Neural progenitor cell (in vitro differentiated cells): ENCODE data around the gene CMPK1. TPM values are rescaled to one million over a fixed set of nuclear protein-coding genes. Genes with fewer than 3 reads are reported as not detected.

ENCODE experiments used
- DNase-seq: peaks from one replicate; pipeline ENCODE4 v3.0.0-alpha.2; 2016; ENCODE audit warnings: low spot score
- H2AFZ ChIP-seq: fragments of 200-600 bp; sonication (generic); replicated peaks from 2 replicates; pipeline ENCODE4 v1.6.1; 2016; ENCODE audit warnings: antibody characterized with exemption
- H3F3A ChIP-seq: fragments of 200-600 bp; sonication (generic); 2 replicates; pipeline ENCODE4 v1.6.1; 2016; ENCODE audit warnings: antibody characterized with exemption, low read depth
- H3K27ac ChIP-seq: fragments of 200-600 bp; sonication (generic); 2 replicates; pipeline ENCODE4 v1.5.1; 2016; ENCODE audit warnings: mild to moderate bottlenecking
- H3K27me3 ChIP-seq: fragments of 200-600 bp; sonication (generic); 2 replicates; pipeline ENCODE4 v1.6.1; 2016; ENCODE audit warnings: mild to moderate bottlenecking, moderate library complexity
- H3K36me3 ChIP-seq: fragments of 200-600 bp; sonication (generic); 2 replicates; pipeline ENCODE4 v1.5.1; 2016
- H3K4me1 ChIP-seq: fragments of 200-600 bp; sonication (generic); 2 replicates; pipeline ENCODE4 v1.6.1; 2016; ENCODE audit warnings: mixed run types
- H3K4me2 ChIP-seq: fragments of 200-600 bp; sonication (generic); 2 replicates; pipeline ENCODE4 v1.6.1; 2016
- H3K4me3 ChIP-seq: fragments of 200-600 bp; sonication (generic); 2 replicates; pipeline ENCODE4 v1.5.1; 2016
- H3K79me2 ChIP-seq: fragments of 200-600 bp; sonication (generic); 2 replicates; pipeline ENCODE4 v1.6.1; 2016; ENCODE audit warnings: low read depth
- H3K9ac ChIP-seq: fragments of 200-600 bp; sonication (generic); 2 replicates; pipeline ENCODE4 v1.6.1; 2016
- H3K9me3 ChIP-seq: fragments of 200-600 bp; sonication (generic); 2 replicates; pipeline ENCODE4 v1.5.1; 2016; ENCODE audit warnings: low read depth
- H4K20me1 ChIP-seq: fragments of 200-600 bp; sonication (generic); 2 replicates; pipeline ENCODE4 v1.6.1; 2016; ENCODE audit warnings: low read depth
- H3K27ac Mint-ChIP-seq: 3 replicates; pipeline ENCODE4 v1.8.0; 2021; ENCODE audit warnings: mixed read lengths
- H3K27me3 Mint-ChIP-seq: 2 replicates; pipeline ENCODE4 v1.8.0; 2022; ENCODE audit warnings: low read depth, mild to moderate bottlenecking, inconsistent platforms, moderate library complexity, mixed read lengths; ENCODE audit not compliant: insufficient read depth
- H3K36me3 Mint-ChIP-seq: 3 replicates; pipeline ENCODE4 v1.8.0; 2021; ENCODE audit warnings: mixed read lengths
- H3K4me1 Mint-ChIP-seq: 3 replicates; pipeline ENCODE4 v1.8.0; 2021; ENCODE audit warnings: mixed read lengths
- H3K4me3 Mint-ChIP-seq: 3 replicates; pipeline ENCODE4 v1.8.0; 2021; ENCODE audit warnings: mild to moderate bottlenecking, moderate library complexity, mixed read lengths
- H3K9me3 Mint-ChIP-seq: 3 replicates; pipeline ENCODE4 v1.8.0; 2020; ENCODE audit warnings: mixed read lengths
- EZH2 ChIP-seq: fragments of 200-600 bp; sonication (generic); IDR thresholded peaks from 2 replicates; pipeline ENCODE4 v1.6.1; 2017; ENCODE audit warnings: antibody characterized with exemption, mild to moderate bottlenecking, moderate library complexity
- EZH2phosphoT487 ChIP-seq: fragments of 200-600 bp; sonication (generic); IDR thresholded peaks from 2 replicates; pipeline ENCODE4 v1.6.1; 2017; ENCODE audit warnings: antibody characterized with exemption
- total RNA-seq: library from RNA; depleted of rRNA; stranded (reverse); fragments of >200 nt; gene quantifications from 2 replicates; pipeline ENCODE4 v1.2.3, GENCODE V29; 2015; ENCODE audit warnings: low replicate concordance
- TF ChIP-seq, protein P1 (sequence below): fragments of 200-600 bp; sonication (generic); IDR thresholded peaks from 2 replicates; pipeline ENCODE4 v1.5.1; 2017; ENCODE audit warnings: antibody characterized with exemption, mild to moderate bottlenecking

CMPK1 gene
- total RNA-seq, 1 donor from 2014 or later, result 68.0 TPM

DNA sequence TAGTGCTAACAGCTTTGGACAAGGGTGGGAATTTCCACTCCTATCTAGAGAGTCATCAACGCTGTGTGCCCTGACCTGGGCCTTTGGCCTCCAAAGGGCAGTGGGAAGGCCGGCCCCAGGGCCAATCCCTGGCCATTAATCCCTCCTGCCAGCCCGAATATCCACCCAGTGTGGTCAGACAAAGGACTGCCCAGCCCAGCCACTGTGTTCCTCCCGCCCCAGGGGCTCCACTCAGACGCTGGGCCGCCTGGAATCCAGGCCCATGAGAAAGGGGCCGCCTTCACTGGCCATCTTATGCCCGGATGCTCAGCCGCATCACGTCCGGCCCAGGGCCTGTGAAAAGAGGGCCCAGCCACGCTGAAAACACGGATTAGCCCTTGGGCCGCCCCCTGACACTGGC lies 78.8 kb downstream of the CMPK1 start:
- no peaks in the 10 kb centered on the region for H3K36me3 Mint-ChIP-seq
- Histone ChIP-seq H3K9me3 (no peaks in the 10 kb centered on the region), H3K79me2 (no peaks in the 10 kb centered on the region), H3K36me3 (no peaks in the 10 kb centered on the region), H4K20me1 (peaks cover 7% of the 10 kb centered on the region), H3K4me3 (no peak overlapping the region), H2AFZ (peak overlapping the region; percentile 51), H3K4me2 (peak overlapping the region; percentile 24), H3K4me1 (peaks cover 7% of the 10 kb centered on the region), H3K27ac (no peak overlapping the region), H3K9ac (no peak overlapping the region), H3K27me3 (peaks cover 75% of the 10 kb centered on the region), H3F3A (peaks cover 6% of the 10 kb centered on the region)
- H3K4me1 Mint-ChIP-seq, result peaks cover 4% of the 10 kb centered on the region
- no peak overlapping the region for H3K27ac Mint-ChIP-seq
- DNase-seq, result peak; percentile 87
- no peaks in the 10 kb centered on the region for H3K9me3 Mint-ChIP-seq
- TF ChIP-seq EZH2phosphoT487 (no peak), EZH2 (no peak)
- TF ChIP-seq, protein P1, sequence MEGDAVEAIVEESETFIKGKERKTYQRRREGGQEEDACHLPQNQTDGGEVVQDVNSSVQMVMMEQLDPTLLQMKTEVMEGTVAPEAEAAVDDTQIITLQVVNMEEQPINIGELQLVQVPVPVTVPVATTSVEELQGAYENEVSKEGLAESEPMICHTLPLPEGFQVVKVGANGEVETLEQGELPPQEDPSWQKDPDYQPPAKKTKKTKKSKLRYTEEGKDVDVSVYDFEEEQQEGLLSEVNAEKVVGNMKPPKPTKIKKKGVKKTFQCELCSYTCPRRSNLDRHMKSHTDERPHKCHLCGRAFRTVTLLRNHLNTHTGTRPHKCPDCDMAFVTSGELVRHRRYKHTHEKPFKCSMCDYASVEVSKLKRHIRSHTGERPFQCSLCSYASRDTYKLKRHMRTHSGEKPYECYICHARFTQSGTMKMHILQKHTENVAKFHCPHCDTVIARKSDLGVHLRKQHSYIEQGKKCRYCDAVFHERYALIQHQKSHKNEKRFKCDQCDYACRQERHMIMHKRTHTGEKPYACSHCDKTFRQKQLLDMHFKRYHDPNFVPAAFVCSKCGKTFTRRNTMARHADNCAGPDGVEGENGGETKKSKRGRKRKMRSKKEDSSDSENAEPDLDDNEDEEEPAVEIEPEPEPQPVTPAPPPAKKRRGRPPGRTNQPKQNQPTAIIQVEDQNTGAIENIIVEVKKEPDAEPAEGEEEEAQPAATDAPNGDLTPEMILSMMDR, result no peak
- H3K4me3 Mint-ChIP-seq, result no peak overlapping the region
- H3K27me3 Mint-ChIP-seq, result peaks cover 39% of the 10 kb centered on the region

DNA sequence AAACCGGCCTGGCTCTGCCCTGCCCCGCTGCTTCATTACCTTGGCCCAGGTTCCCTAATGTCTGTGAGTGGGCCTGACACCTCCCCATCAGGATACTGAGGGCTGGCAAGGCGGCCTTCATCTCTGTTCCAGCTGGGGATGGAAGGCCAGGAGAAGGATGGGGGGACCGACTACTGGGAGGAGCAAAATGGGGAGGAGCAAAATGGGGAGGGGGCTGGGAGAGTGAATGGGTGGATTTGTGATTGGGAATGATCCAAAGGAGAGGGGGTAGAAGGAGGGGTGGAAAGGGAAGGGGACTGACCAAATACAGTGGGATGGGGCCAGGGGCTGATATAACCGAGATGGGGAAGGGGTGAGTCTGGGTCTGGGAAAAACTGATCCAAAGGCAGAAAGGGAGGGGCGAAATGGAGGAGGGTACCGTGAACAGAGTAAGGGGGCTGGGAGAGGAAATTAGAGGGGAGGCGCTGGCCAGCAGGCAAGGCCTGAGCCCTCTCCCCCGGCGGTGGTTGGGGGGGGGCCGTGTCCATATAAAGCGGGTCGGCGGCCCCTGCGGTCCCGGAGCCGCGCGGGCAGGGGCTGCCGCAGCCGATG lies 82.2 kb downstream of the CMPK1 start, which contains the start of gene FOXE3:
Gene FOXE3, plus strand, starts transcription at position 558 of the 591 bp plus-strand sequence. Its CDS starts 31 bp downstream, at position 589.
- no peaks in the 10 kb centered on the region for H3K9me3 ChIP-seq
- no peak within 1 kb of the TSS for H3K27ac ChIP-seq
- H3K9me3 Mint-ChIP-seq, result no peaks in the 10 kb centered on the region
- no peak for DNase-seq
- H3K4me1 ChIP-seq, result peaks cover 7% of the 10 kb centered on the region
- no peaks in the 10 kb centered on the region for H3K36me3 Mint-ChIP-seq
- H3K9ac ChIP-seq, result no peak within 1 kb of the TSS
- peaks cover 97% of the 10 kb centered on the region for H3K27me3 ChIP-seq
- peaks cover 18% of the 10 kb centered on the region for H4K20me1 ChIP-seq
- peak within 1 kb of the TSS; percentile 77 for H3K4me2 ChIP-seq
- peak within 1 kb of the TSS; percentile 90 for H2AFZ ChIP-seq
- peaks cover 63% of the 10 kb centered on the region for H3K27me3 Mint-ChIP-seq
- peak; percentile 8 for TF ChIP-seq EZH2
- TF ChIP-seq, protein P1, result no peak
- peak within 1 kb of the TSS; percentile 38 for H3K4me3 ChIP-seq
- peaks cover 7% of the 10 kb centered on the region for H3K4me1 Mint-ChIP-seq
- H3K79me2 ChIP-seq, result no peaks in the 10 kb centered on the region
- peak within 1 kb of the TSS; percentile 81 for H3K4me3 Mint-ChIP-seq
- no peak within 1 kb of the TSS for H3K27ac Mint-ChIP-seq
- H3K36me3 ChIP-seq, result no peaks in the 10 kb centered on the region
- peaks cover 6% of the 10 kb centered on the region for H3F3A ChIP-seq

DNA sequence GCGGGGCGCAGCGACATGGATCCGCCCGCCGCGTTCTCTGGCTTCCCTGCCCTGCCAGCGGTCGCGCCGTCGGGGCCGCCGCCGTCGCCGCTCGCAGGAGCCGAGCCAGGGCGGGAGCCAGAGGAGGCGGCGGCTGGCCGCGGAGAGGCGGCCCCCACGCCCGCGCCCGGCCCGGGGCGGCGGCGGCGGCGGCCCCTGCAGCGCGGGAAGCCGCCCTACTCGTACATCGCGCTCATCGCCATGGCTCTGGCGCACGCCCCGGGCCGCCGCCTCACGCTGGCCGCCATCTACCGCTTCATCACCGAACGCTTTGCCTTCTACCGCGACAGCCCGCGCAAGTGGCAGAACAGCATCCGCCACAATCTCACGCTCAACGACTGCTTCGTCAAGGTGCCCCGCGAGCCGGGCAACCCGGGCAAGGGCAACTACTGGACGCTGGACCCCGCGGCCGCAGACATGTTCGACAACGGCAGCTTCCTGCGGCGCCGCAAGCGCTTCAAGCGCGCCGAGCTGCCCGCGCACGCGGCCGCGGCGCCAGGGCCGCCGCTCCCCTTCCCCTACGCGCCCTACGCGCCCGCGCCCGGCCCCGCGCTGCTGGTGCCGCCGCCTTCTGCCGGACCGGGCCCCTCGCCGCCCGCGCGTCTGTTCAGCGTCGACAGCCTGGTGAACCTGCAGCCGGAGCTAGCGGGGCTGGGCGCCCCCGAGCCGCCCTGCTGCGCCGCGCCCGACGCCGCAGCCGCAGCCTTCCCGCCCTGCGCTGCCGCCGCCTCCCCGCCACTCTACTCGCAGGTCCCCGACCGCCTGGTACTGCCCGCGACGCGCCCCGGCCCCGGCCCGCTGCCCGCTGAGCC lies 83.0 kb downstream of the CMPK1 start:
- no peaks in the 10 kb centered on the region for H3K36me3 Mint-ChIP-seq
- peaks cover 18% of the 10 kb centered on the region for H4K20me1 ChIP-seq
- peak overlapping the region; percentile 38 for H3K4me3 ChIP-seq
- no peaks in the 10 kb centered on the region for H3K79me2 ChIP-seq
- H3K9me3 ChIP-seq, result no peaks in the 10 kb centered on the region
- no peak overlapping the region for H3K27ac ChIP-seq
- peaks cover 7% of the 10 kb centered on the region for H3K4me1 Mint-ChIP-seq
- no peaks in the 10 kb centered on the region for H3K36me3 ChIP-seq
- H3F3A ChIP-seq, result peaks cover 6% of the 10 kb centered on the region
- peaks cover 99% of the 10 kb centered on the region for H3K27me3 ChIP-seq
- H2AFZ ChIP-seq, result peak overlapping the region; percentile 90
- peak overlapping the region; percentile 77 for H3K4me2 ChIP-seq
- no peak overlapping the region for H3K9ac ChIP-seq
- H3K4me1 ChIP-seq, result peaks cover 7% of the 10 kb centered on the region
- H3K27me3 Mint-ChIP-seq, result peaks cover 68% of the 10 kb centered on the region
- peak; percentile 68 for DNase-seq
- TF ChIP-seq, protein P1, result no peak
- TF ChIP-seq EZH2 (peak; percentile 88), EZH2phosphoT487 (peak; percentile 93)
- no peaks in the 10 kb centered on the region for H3K9me3 Mint-ChIP-seq
- no peak overlapping the region for H3K27ac Mint-ChIP-seq
- H3K4me3 Mint-ChIP-seq, result peak overlapping the region; percentile 81
